HepG2 (cell line): ENCODE results near the gene CDKN1A. TPM values are rescaled to one million over a fixed set of nuclear protein-coding genes. Genes with fewer than 3 reads are reported as not detected.

Experiments used
- ATAC-seq: fragments of 200-7000 bp; cut with Tn5 transposase; 3 replicates; pipeline ENCODE4 v1.9.1; 2020; ENCODE audit warnings: mild to moderate bottlenecking, moderate library complexity
- BruUV-seq: library from RNA; stranded (reverse); fragments of 400-500 nt; replicated peaks from 2 replicates; lab custom pipeline; 2021; lab: Mats Ljungman, UMichigan
- CTCF ChIA-PET: fragments of 300-600 bp; formaldehyde crosslinking; extraction: SDS; loops from one replicate; lab custom pipeline; 2021; ENCODE audit warnings: low total read pairs, inconsistent platforms, low intra/inter-chr PET ratio; lab: Yijun Ruan, JAX
- POLR2A ChIA-PET: fragments of 350-600 bp; sonication (Branson Sonifier 250); formaldehyde crosslinking; loops from one replicate; lab custom pipeline; 2020; ENCODE audit warnings: antibody characterized with exemption, inconsistent platforms; lab: Yijun Ruan, JAX
- DNase-seq: peaks from one replicate; pipeline ENCODE4 v3.0.0-alpha.2; 2015; ENCODE audit warnings: low spot score
- FAIRE-seq: peaks from 3 replicates; lab custom pipeline; 2011; peaks lifted over from hg19 to GRCh38; lab: Jason Lieb, UNC
- H2AFZ ChIP-seq: one replicate; pipeline ENCODE4 v1.6.1; 2011; ENCODE audit warnings: low read length, inconsistent platforms
- H3K27ac ChIP-seq: fragments of 300-600 bp; 3 replicates; pipeline ENCODE4 v1.8.0; 2011; ENCODE audit warnings: mixed run types, mild to moderate bottlenecking, mixed read lengths, low read length, inconsistent platforms; ENCODE audit not compliant: insufficient read depth; ENCODE audit errors: extremely low read length
- H3K27me3 ChIP-seq, 2 experiments: fragments of 200-600 bp in 1 of 2; 2 replicates in 1 of 2; 3 replicates in 1 of 2; pipeline versions ENCODE4 v1.6.0 to v1.8.0; 2011; ENCODE audit warnings: low read length in 2 of 2, mild to moderate bottlenecking in 2 of 2, moderate library complexity in 2 of 2, inconsistent platforms in 1 of 2; ENCODE audit not compliant: insufficient read depth in 2 of 2, control insufficient read depth in 1 of 2
- H3K36me3 ChIP-seq, 2 experiments: fragments of 200-600 bp in 1 of 2; replicated peaks in 1 of 2; 2 replicates in 1 of 2; 3 replicates in 1 of 2; pipeline versions ENCODE4 v1.5.1 to v1.8.0; 2011; ENCODE audit warnings: low read length in 2 of 2, inconsistent platforms in 1 of 2; ENCODE audit not compliant: insufficient read depth in 2 of 2, control insufficient read depth in 1 of 2
- H3K4me1 ChIP-seq: 2 replicates; pipeline ENCODE4 v1.5.1; 2012; ENCODE audit warnings: low read length, inconsistent platforms; ENCODE audit not compliant: insufficient read depth
- H3K4me2 ChIP-seq: 2 replicates; pipeline ENCODE4 v1.6.0; 2011; ENCODE audit warnings: low read depth, low read length, inconsistent platforms
- H3K4me3 ChIP-seq, 3 experiments: fragments of 200-600 bp in 1 of 3; sonication (generic), shearing (Covaris generic) in 1 of 3; replicated peaks in 1 of 3; 2 replicates each; pipeline ENCODE4 v1.5.1; 2011 to 2016; ENCODE audit warnings: low read length in 3 of 3, inconsistent platforms in 2 of 3, low read depth in 2 of 3, mild to moderate bottlenecking in 2 of 3, control low read depth in 1 of 3, mixed read lengths in 1 of 3; ENCODE audit not compliant: insufficient read depth in 1 of 3
- H3K79me2 ChIP-seq: one replicate; pipeline ENCODE4 v1.6.1; 2011; ENCODE audit warnings: low read length, inconsistent platforms; ENCODE audit not compliant: insufficient read depth
- H3K9ac ChIP-seq: 2 replicates; pipeline ENCODE4 v1.6.0; 2011; ENCODE audit warnings: mild to moderate bottlenecking, low read depth, low read length, inconsistent platforms; ENCODE audit not compliant: insufficient read depth
- H3K9me3 ChIP-seq: 2 replicates; pipeline ENCODE4 v1.5.1; 2012; ENCODE audit warnings: mild to moderate bottlenecking, low read length
- H4K20me1 ChIP-seq: 2 replicates; pipeline ENCODE4 v1.6.0; 2011; ENCODE audit warnings: inconsistent platforms, mild to moderate bottlenecking, low read length, moderate library complexity; ENCODE audit not compliant: insufficient read depth
- ARID4A ChIP-seq: sonication (generic); formaldehyde crosslinking; IDR thresholded peaks from 2 replicates; pipeline ENCODE4 v1.5.0; 2020; ENCODE audit warnings: mild to moderate bottlenecking, missing genetic modification reagents, borderline replicate concordance
- CENPBD1 ChIP-seq: sonication (generic); formaldehyde crosslinking; IDR thresholded peaks from 2 replicates; pipeline ENCODE4 v1.8.0; 2022; ENCODE audit warnings: missing genetic modification reagents, low read depth, mild to moderate bottlenecking, borderline replicate concordance
- FOXK2 ChIP-seq: fragments of 450-650 bp; IDR thresholded peaks from 2 replicates; pipeline ENCODE4 v1.6.1; 2016
- MBNL3 ChIP-seq: fragments of 250-450 bp; sonication (Bioruptor Pico); conservative IDR thresholded peaks from 2 replicates; pipeline ENCODE4 v1.8.0; 2022; ENCODE audit warnings: mild to moderate bottlenecking, inconsistent platforms
- PCBP1 ChIP-seq: fragments of 200-400 bp; formaldehyde crosslinking; IDR thresholded peaks from 2 replicates; pipeline ENCODE4 v1.6.1; 2017; ENCODE audit warnings: mild to moderate bottlenecking, low read depth, low read length, borderline replicate concordance
- RFXANK ChIP-seq: IDR thresholded peaks from 2 replicates; pipeline ENCODE4 v1.6.1; 2016
- SRY ChIP-seq: sonication (generic); formaldehyde crosslinking; IDR thresholded peaks from 2 replicates; pipeline ENCODE4 v1.8.0; 2022; ENCODE audit warnings: mild to moderate bottlenecking, missing genetic modification reagents
- USF2 ChIP-seq, 2 experiments: sonication (generic) in 1 of 2; formaldehyde crosslinking in 1 of 2; IDR thresholded peaks; 2 replicates each; pipeline versions ENCODE4 v1.5.1 to v1.6.1; 2011 to 2020; ENCODE audit warnings: borderline replicate concordance in 1 of 2, low read depth in 1 of 2, low read length in 1 of 2, mild to moderate bottlenecking in 1 of 2, missing genetic modification reagents in 1 of 2, moderate library complexity in 1 of 2
- ZBTB7A ChIP-seq: sonication (generic); formaldehyde crosslinking; IDR thresholded peaks from 2 replicates; pipeline ENCODE4 v1.8.0; 2022; ENCODE audit warnings: mild to moderate bottlenecking, missing genetic modification reagents
- ZFP91 ChIP-seq: sonication (generic); formaldehyde crosslinking; IDR thresholded peaks from 2 replicates; pipeline ENCODE4 v1.9.0; 2022; ENCODE audit warnings: missing genetic modification reagents, mild to moderate bottlenecking, borderline replicate concordance
- ZNF788 ChIP-seq: sonication (generic); formaldehyde crosslinking; IDR thresholded peaks from 2 replicates; pipeline ENCODE4 v1.5.0; 2020; ENCODE audit warnings: mild to moderate bottlenecking, missing genetic modification reagents, borderline replicate concordance
- WGBS: methylation state at CpG from one replicate; pipeline ENCODE4 v1.1.6; 2017; ENCODE audit warnings: low lambda C conversion rate; 5-methylcytosine and 5-hydroxymethylcytosine counted together
- in situ Hi-C: cut with HindIII; loops from 2 replicates; pipeline ENCODE4 v1.10.0; 2017; ENCODE audit warnings: low pct_unique_long_range_greater_than_20kb; ENCODE audit not compliant: extremely low pct_ligation_motif_present
- intact Hi-C: fragments of 100-400 bp; cut with micrococcal nuclease; formaldehyde crosslinking; loops from one replicate; pipeline ENCODE4 v1.10.0; 2022; ENCODE audit not compliant: unreplicated experiment
- polyA plus RNA-seq, 8 experiments: library from polyadenylated mRNA; depleted of rRNA in 3 of 8; stranded (reverse) in 7 of 8; unstranded in 1 of 8; fragments of >200 nt; fragmentation: Illumina TruSeq in 4 of 8; extraction: Trizol in 4 of 8; gene quantifications; 2 replicates each; pipeline versions ENCODE4 v1.2.1 to v1.2.3, GENCODE V29; 2011 to 2016; ENCODE audit warnings: low read depth in 4 of 8, missing spikeins in 1 of 8, mixed read lengths in 1 of 8; ENCODE audit not compliant: insufficient read depth in 1 of 8
- total RNA-seq, 5 experiments: library from RNA; depleted of rRNA; stranded (reverse); fragments of >200 nt; fragmentation: Illumina TruSeq; extraction: Trizol; gene quantifications; 2 replicates each; pipeline ENCODE4 v1.2.3, GENCODE V29; 2016; ENCODE audit warnings: low read depth in 1 of 5

CDKN1A gene
- total and polyA plus RNA-seq, 2 of the 13 experiments (the other 11 are each of a cell fraction or from before 2014, with no cell fraction given): 60.7 to 92.1 TPM

- TF ChIP-seq USF2 (IDR thresholded peaks at IDR 0.05; ENCODE audit: low read depth, low read length) (no peak), USF2 (CRISPR knock-in tag; IDR thresholded peaks at IDR 0.05; ENCODE audit: borderline replicate concordance) (no peak), ZFP91 (no peak; the same call in 1 of the 2 replicates)
Measured at GRCh38 chr6:36683656-36684446, 5.3 kb downstream of the CDKN1A start (continued).

GRCh38 chr6:36684447-36684812 is 5.9 kb downstream of the CDKN1A start:
- H3K4me1 ChIP-seq: peaks cover 36% of the 10 kb centered on the region
- ChIA-PET POLR2A (interaction anchor here (4.1 kb wide), 1 partner anchor 18 kb away, joined by 29 read pairs; no protein-coding TSS in a partner anchor), CTCF (no interaction called here)
- no peak overlapping the region for H3K9ac ChIP-seq
- no peak for FAIRE-seq
- intact Hi-C loops (loop anchor here (5.0 kb wide), 1 partner anchor 38 kb away; no protein-coding TSS in a partner anchor), in situ Hi-C loops (loop anchor here (5.0 kb wide), 1 partner anchor 62 kb away; no protein-coding TSS in a partner anchor)
- no peak overlapping the region for H3K4me2 ChIP-seq
- BruUV-seq: no TSS peak
- no peaks in the 10 kb centered on the region for H3K9me3 ChIP-seq
- H3K36me3 ChIP-seq: peaks cover 29 to 49% of the 10 kb centered on the region in 2 experiments
- no peak overlapping the region for H3K4me3 ChIP-seq
- H3K79me2 ChIP-seq: peaks cover 32% of the 10 kb centered on the region
- peaks cover 0 to 3% of the 10 kb centered on the region in 2 experiments; a peak in 3 of 5 replicates for H3K27me3 ChIP-seq
- H2AFZ ChIP-seq: no peak overlapping the region
- no peak for ATAC-seq
- DNase-seq: no peak
- H3K27ac ChIP-seq: no peak overlapping the region
- WGBS: 100% methylated on average over 6 of the region's 6 CpGs
- peaks cover 80% of the 10 kb centered on the region for H4K20me1 ChIP-seq
- TF ChIP-seq SRY (0 out of 2 replicates have a peak, but pooled peaks have one; percentile 64), PCBP1 (0 out of 2 replicates have a peak, but pooled peaks have one; percentile 41), FOXK2 (no peak), ARID4A (CRISPR knock-in tag) (0 out of 2 replicates have a peak, but pooled peaks have one; percentile 6), MBNL3 (CRISPR knock-in tag) (no peak), ZBTB7A (CRISPR knock-in tag) (no peak), ZNF788 (CRISPR knock-in tag) (0 out of 2 replicates have a peak, but pooled peaks have one; percentile 14), RFXANK (CRISPR knock-in tag) (no peak), CENPBD1 (CRISPR knock-in tag) (no peak)
